Liver (tissue), 9 donors: ENCODE data around the gene TPRN. TPM values are rescaled to one million over a fixed set of nuclear protein-coding genes. Genes with fewer than 3 reads are reported as not detected.

Experiments
- DNase-seq: peaks from one replicate; pipeline ENCODE4 v3.0.0-alpha.2; 2017; ENCODE audit warnings: low spot score
- H3K27ac ChIP-seq, 2 donors: one replicate each; pipeline ENCODE4 v1.7.0; 2013; ENCODE audit warnings: inconsistent platforms in 2 of 2, low read length in 2 of 2, control low read depth in 1 of 2, low read depth in 1 of 2, mild to moderate bottlenecking in 1 of 2
- H3K27me3 ChIP-seq, 4 donors: one replicate each; pipeline versions ENCODE4 v1.6.1 to v1.7.0; 2013; ENCODE audit warnings: low read length in 3 of 4, inconsistent platforms in 1 of 4, mild to moderate bottlenecking in 1 of 4, moderate library complexity in 1 of 4; ENCODE audit not compliant: control insufficient read depth in 4 of 4, insufficient read depth in 4 of 4
- H3K36me3 ChIP-seq, 4 donors: one replicate each; pipeline versions ENCODE4 v1.6.1 to v1.7.0; 2013; ENCODE audit warnings: low read length in 3 of 4, mild to moderate bottlenecking in 3 of 4, low read depth in 1 of 4, moderate library complexity in 1 of 4; ENCODE audit not compliant: control insufficient read depth in 4 of 4, insufficient read depth in 3 of 4
- H3K4me1 ChIP-seq, 4 donors: one replicate each; pipeline versions ENCODE4 v1.6.1 to v1.7.0; 2013; ENCODE audit warnings: low read length in 3 of 4, mild to moderate bottlenecking in 3 of 4, moderate library complexity in 1 of 4; ENCODE audit not compliant: control insufficient read depth in 4 of 4, insufficient read depth in 4 of 4
- H3K4me3 ChIP-seq, 3 donors: one replicate each; pipeline versions ENCODE4 v1.6.1 to v1.7.0; 2013; ENCODE audit warnings: low read length in 3 of 3, control low read depth in 1 of 3, low read depth in 1 of 3, mild to moderate bottlenecking in 1 of 3
- H3K9ac ChIP-seq, 2 donors: one replicate each; pipeline ENCODE4 v1.7.0; 2013; ENCODE audit warnings: low read length in 2 of 2, mild to moderate bottlenecking in 2 of 2, moderate library complexity in 2 of 2, control low read depth in 1 of 2, low read depth in 1 of 2
- H3K9me3 ChIP-seq, 4 donors: one replicate each; pipeline versions ENCODE4 v1.6.1 to v1.7.0; 2013; ENCODE audit warnings: low read length in 3 of 4; ENCODE audit not compliant: control insufficient read depth in 4 of 4
- ATF3 ChIP-seq: IDR thresholded peaks from 2 replicates; pipeline ENCODE4 v1.6.1; 2016; ENCODE audit warnings: antibody characterized with exemption
- CTCF ChIP-seq: fragments of 150-350 bp; IDR thresholded peaks from 2 replicates; pipeline ENCODE4 v1.5.1; 2017; ENCODE audit warnings: improper control_type of control experiment, low read depth, low read length; ENCODE audit not compliant: missing input control
- EGR1 ChIP-seq, 2 donors: IDR thresholded peaks; 2 replicates each; pipeline ENCODE4 v1.6.1; 2016 to 2018; ENCODE audit warnings: antibody characterized with exemption in 2 of 2, low read depth in 2 of 2
- FOXA1 ChIP-seq: IDR thresholded peaks from 2 replicates; pipeline ENCODE4 v1.6.1; 2016; ENCODE audit warnings: antibody characterized with exemption
- FOXA2 ChIP-seq: IDR thresholded peaks from 2 replicates; pipeline ENCODE4 v1.6.1; 2016; ENCODE audit warnings: antibody characterized with exemption
- GABPA ChIP-seq, 2 donors: IDR thresholded peaks in 1 of 2; conservative IDR thresholded peaks in 1 of 2; 2 replicates each; pipeline ENCODE4 v1.6.1; 2016; ENCODE audit warnings: antibody characterized with exemption in 2 of 2, mild to moderate bottlenecking in 1 of 2, moderate library complexity in 1 of 2
- HNF4A ChIP-seq, 2 donors: conservative IDR thresholded peaks; 2 replicates each; pipeline ENCODE4 v1.6.1; 2016; ENCODE audit warnings: antibody characterized with exemption in 2 of 2, mild to moderate bottlenecking in 2 of 2
- HNF4G ChIP-seq: IDR thresholded peaks from 2 replicates; pipeline ENCODE4 v1.6.1; 2016; ENCODE audit warnings: antibody characterized with exemption
- JUND ChIP-seq, 2 donors: IDR thresholded peaks; 2 replicates each; pipeline ENCODE4 v1.6.1; 2016; ENCODE audit warnings: antibody characterized with exemption in 2 of 2
- MAX ChIP-seq: IDR thresholded peaks from 2 replicates; pipeline ENCODE4 v1.6.1; 2016; ENCODE audit warnings: antibody characterized with exemption
- NR2F2 ChIP-seq: IDR thresholded peaks from 2 replicates; pipeline ENCODE4 v1.6.1; 2016; ENCODE audit warnings: antibody characterized with exemption
- RAD21 ChIP-seq, 2 donors: IDR thresholded peaks; 2 replicates each; pipeline ENCODE4 v1.6.1; 2016; ENCODE audit warnings: antibody characterized with exemption in 2 of 2, mild to moderate bottlenecking in 2 of 2
- REST ChIP-seq: IDR thresholded peaks from 2 replicates; pipeline ENCODE4 v1.6.1; 2016; ENCODE audit warnings: antibody characterized with exemption, mild to moderate bottlenecking
- RXRA ChIP-seq, 2 donors: IDR thresholded peaks; 2 replicates each; pipeline ENCODE4 v1.6.1; 2017 to 2018; ENCODE audit warnings: antibody characterized with exemption in 2 of 2, mild to moderate bottlenecking in 1 of 2
- SP1 ChIP-seq: IDR thresholded peaks from 2 replicates; pipeline ENCODE4 v1.6.1; 2018; ENCODE audit warnings: antibody characterized with exemption, mild to moderate bottlenecking
- TAF1 ChIP-seq: conservative IDR thresholded peaks from 2 replicates; pipeline ENCODE4 v1.6.1; 2016; ENCODE audit warnings: antibody characterized with exemption, mild to moderate bottlenecking
- YY1 ChIP-seq: IDR thresholded peaks from 2 replicates; pipeline ENCODE4 v1.6.1; 2016; ENCODE audit warnings: antibody characterized with exemption, mild to moderate bottlenecking
- ZBTB33 ChIP-seq: IDR thresholded peaks from 2 replicates; pipeline ENCODE4 v1.6.1; 2016; ENCODE audit warnings: antibody characterized with exemption
- WGBS: extraction: QIAGEN DNeasy Blood & Tissue Kit; methylation state at CpG from one replicate; pipeline ENCODE4 v1.1.7; 2013; 5-methylcytosine and 5-hydroxymethylcytosine counted together
- polyA plus RNA-seq, 2 donors: library from polyadenylated mRNA; stranded (reverse) in 1 of 2; unstranded in 1 of 2; fragments of 200-250 nt in 1 of 2; fragments of >200 nt in 1 of 2; fragmentation: Nextera tagmentation in 1 of 2; extraction: Ambion mirVana in 1 of 2; gene quantifications; one replicate each; pipeline versions ENCODE4 v1.2.1 to v1.2.3, GENCODE V29; 2013 to 2015
- total RNA-seq, 2 donors: library from RNA; depleted of rRNA; stranded (reverse); fragments of >200 nt; gene quantifications; one replicate each; pipeline ENCODE4 v1.2.3, GENCODE V29; 2014
- donor health status: healthy.
- donor health status: healthy.
- donor health status: healthy.
- donor health status: healthy.
- donor health status: healthy.

Gene TPRN
- total and polyA plus RNA-seq, 4 donors: 5.4 to 20.1 (median 11.1) TPM

- TF ChIP-seq NR2F2: no peak
- TF ChIP-seq MAX: no peak
- Histone ChIP-seq H3K4me1 (peaks cover 18 to 24% (median 19%) of the 10 kb centered on the region in 4 donors), H3K4me3 (peak within 1 kb of the TSS in 2 of 3 donors; percentile 33 to 42), H3K27me3 (peaks cover 5 to 22% (median 11%) of the 10 kb centered on the region in 4 donors), H3K9ac (no peak within 1 kb of the TSS), H3K9me3 (no peaks in the 10 kb centered on the region), H3K36me3 (no peaks in the 10 kb centered on the region), H3K27ac (no peak within 1 kb of the TSS)
- 7% methylated on average over 41 of the region's 41 CpGs for WGBS
- DNase-seq: no peak
These were observed 30.6 kb downstream of the TPRN start, which contains the start of gene LRRC26 for GRCh38 chr9:137169896-137170358. Gene LRRC26 (minus strand): TSS chr9:137170051. CDS start chr9:137169943, 108 bp downstream.

- Histone ChIP-seq H3K9me3 (no peaks in the 10 kb centered on the region), H3K4me3 (peak overlapping the region in 2 of 3 donors; percentile 33 to 42), H3K27me3 (peaks cover 7 to 29% (median 11%) of the 10 kb centered on the region in 4 donors), H3K9ac (no peak overlapping the region), H3K27ac (no peak overlapping the region), H3K4me1 (peaks cover 18 to 24% (median 19%) of the 10 kb centered on the region in 4 donors), H3K36me3 (no peaks in the 10 kb centered on the region)
- DNase-seq: no peak
- TF ChIP-seq RXRA (IDR thresholded peaks at IDR 0.05) (no peak), FOXA2 (no peak), NR2F2 (no peak), GABPA (IDR thresholded peaks at IDR 0.05 in 1 of 2, conservative IDR thresholded peaks at IDR 0.05 in 1 of 2) (no peak), ZBTB33 (no peak), ATF3 (no peak), REST (no peak), MAX (no peak), RAD21 (IDR thresholded peaks at IDR 0.05) (no peak), EGR1 (IDR thresholded peaks at IDR 0.05; ENCODE audit: low read depth in 2 of 2) (no peak), YY1 (no peak), CTCF (no peak), HNF4G (no peak), HNF4A (conservative IDR thresholded peaks at IDR 0.05) (no peak), TAF1 (no peak), FOXA1 (no peak), JUND (IDR thresholded peaks at IDR 0.05) (no peak), SP1 (no peak)
- WGBS: 1% methylated on average over 124 of the region's 124 CpGs
These were observed 31.4 kb downstream of the TPRN start for GRCh38 chr9:137168904-137169856.
